Sigmoid colon (tissue), 4 donors: ENCODE results near the gene THAP11.
A peak's percentile ranks its signal among the peaks of the same experiment; 100 is the strongest.

Experiments used
- EP300 ChIP-seq, 4 donors: sonication (generic); formaldehyde crosslinking; IDR thresholded peaks; one replicate each; pipeline ENCODE4 v1.6.1; 2017; ENCODE audit warnings: antibody characterized with exemption in 4 of 4
- POLR2A ChIP-seq, 2 donors: fragments of 450-650 bp; IDR thresholded peaks; one replicate each; pipeline ENCODE4 v1.6.1; 2016; ENCODE audit warnings: antibody characterized with exemption in 2 of 2, mild to moderate bottlenecking in 2 of 2, moderate library complexity in 2 of 2
- POLR2AphosphoS5 ChIP-seq, 4 donors: sonication (generic); formaldehyde crosslinking; IDR thresholded peaks; one replicate each; pipeline ENCODE4 v1.6.1; 2017; ENCODE audit warnings: antibody characterized with exemption in 4 of 4
- TF ChIP-seq, protein P1 (sequence below), 4 experiments: fragments of 450-650 bp in 3 of 4; fragments of 200-600 bp in 1 of 4; IDR thresholded peaks; one replicate each; pipeline ENCODE4 v1.5.1; 2016 to 2019; ENCODE audit warnings: antibody characterized with exemption in 4 of 4, mild to moderate bottlenecking in 3 of 4, moderate library complexity in 2 of 4

DNA sequence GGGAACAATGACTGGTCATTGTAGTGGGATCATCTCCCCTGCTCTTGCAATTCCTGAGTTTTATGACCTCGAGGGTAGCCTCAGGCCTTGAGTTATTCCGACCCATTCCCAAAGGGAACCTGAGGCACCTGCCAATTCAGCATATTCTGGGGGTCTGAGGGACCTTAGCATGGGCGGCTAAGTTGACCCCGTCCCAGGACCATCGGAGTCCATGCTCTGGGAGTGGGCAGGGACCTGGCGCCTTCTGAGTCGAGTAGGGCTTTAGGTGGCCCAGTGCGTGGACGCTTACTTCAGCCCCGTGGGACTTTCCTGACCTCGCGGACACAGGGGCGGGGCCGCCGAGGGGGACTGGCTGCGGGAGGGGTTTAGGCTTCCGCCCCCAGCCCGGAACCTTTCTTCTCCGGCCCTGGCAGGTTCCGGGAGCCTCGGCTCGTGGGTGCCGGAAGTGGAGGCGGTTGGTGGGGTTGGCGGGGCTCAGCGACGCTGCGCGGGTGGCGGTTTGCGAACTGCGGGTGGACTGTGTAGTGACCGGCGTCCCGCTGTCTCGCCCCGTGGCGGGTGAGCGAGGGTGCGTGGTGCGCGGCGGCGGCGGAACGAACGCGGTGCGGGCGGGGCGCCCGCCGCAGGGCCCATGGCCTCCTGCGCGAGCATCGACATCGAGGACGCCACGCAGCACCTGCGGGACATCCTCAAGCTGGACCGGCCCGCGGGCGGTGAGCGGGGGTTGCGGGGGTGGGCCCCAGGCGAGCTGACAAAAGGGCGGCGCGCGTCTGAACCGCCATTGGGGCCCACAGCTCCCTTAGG lies 30.7 kb downstream of the THAP11 start, which contains the start of gene EDC4:
- TF ChIP-seq EP300 (IDR thresholded peaks at IDR 0.05) (no peak), POLR2A (IDR thresholded peaks at IDR 0.05) (peak; percentile 30 to 60), POLR2AphosphoS5 (IDR thresholded peaks at IDR 0.05) (peak; percentile 68 to 93 (median 84))
- TF ChIP-seq, protein P1, sequence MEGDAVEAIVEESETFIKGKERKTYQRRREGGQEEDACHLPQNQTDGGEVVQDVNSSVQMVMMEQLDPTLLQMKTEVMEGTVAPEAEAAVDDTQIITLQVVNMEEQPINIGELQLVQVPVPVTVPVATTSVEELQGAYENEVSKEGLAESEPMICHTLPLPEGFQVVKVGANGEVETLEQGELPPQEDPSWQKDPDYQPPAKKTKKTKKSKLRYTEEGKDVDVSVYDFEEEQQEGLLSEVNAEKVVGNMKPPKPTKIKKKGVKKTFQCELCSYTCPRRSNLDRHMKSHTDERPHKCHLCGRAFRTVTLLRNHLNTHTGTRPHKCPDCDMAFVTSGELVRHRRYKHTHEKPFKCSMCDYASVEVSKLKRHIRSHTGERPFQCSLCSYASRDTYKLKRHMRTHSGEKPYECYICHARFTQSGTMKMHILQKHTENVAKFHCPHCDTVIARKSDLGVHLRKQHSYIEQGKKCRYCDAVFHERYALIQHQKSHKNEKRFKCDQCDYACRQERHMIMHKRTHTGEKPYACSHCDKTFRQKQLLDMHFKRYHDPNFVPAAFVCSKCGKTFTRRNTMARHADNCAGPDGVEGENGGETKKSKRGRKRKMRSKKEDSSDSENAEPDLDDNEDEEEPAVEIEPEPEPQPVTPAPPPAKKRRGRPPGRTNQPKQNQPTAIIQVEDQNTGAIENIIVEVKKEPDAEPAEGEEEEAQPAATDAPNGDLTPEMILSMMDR (IDR thresholded peaks at IDR 0.05): no peak
